Measurements from ENCODE around the gene KLHL3.

Gene KLHL3

DNA sequence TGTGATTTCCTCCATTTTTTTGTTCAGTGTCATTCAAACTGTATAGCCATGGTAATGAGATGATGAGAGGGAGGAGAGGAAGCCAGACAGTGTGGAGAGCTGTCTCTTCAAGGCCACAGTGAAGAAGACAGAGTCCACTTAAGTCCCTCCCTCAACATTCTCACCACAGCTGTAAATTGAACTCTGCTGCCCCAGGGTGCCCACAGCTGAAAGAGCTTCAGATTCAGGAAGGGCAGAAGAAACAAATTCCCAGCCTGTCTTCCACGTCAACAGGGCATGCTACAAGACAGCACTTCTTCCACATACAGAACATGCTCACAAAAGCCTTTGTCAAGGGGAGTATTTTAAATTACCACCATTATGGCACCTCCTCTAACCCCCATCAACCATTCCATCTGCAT is 100.4 kb downstream of the KLHL3 start:
- TF ChIP-seq, protein P1, sequence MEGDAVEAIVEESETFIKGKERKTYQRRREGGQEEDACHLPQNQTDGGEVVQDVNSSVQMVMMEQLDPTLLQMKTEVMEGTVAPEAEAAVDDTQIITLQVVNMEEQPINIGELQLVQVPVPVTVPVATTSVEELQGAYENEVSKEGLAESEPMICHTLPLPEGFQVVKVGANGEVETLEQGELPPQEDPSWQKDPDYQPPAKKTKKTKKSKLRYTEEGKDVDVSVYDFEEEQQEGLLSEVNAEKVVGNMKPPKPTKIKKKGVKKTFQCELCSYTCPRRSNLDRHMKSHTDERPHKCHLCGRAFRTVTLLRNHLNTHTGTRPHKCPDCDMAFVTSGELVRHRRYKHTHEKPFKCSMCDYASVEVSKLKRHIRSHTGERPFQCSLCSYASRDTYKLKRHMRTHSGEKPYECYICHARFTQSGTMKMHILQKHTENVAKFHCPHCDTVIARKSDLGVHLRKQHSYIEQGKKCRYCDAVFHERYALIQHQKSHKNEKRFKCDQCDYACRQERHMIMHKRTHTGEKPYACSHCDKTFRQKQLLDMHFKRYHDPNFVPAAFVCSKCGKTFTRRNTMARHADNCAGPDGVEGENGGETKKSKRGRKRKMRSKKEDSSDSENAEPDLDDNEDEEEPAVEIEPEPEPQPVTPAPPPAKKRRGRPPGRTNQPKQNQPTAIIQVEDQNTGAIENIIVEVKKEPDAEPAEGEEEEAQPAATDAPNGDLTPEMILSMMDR (IDR thresholded peaks at IDR 0.05; ENCODE audit: insufficient read depth, low read length, missing control alignments) = no peak
- ChIA-PET POLR2A (no interaction called here), CTCF (interaction anchor here (1.1 to 25.7 kb wide), 4 partner anchors 10 to 315 kb away, joined by 4 to 748 read pairs (median 17); partner anchors contain the start of gene KLHL3)
- no peak overlapping the region for H3K4me3 ChIP-seq (ENCODE audit: low read depth, low read length)
- no peak for DNase-seq (ENCODE audit: low read depth, low spot score)

DNA sequence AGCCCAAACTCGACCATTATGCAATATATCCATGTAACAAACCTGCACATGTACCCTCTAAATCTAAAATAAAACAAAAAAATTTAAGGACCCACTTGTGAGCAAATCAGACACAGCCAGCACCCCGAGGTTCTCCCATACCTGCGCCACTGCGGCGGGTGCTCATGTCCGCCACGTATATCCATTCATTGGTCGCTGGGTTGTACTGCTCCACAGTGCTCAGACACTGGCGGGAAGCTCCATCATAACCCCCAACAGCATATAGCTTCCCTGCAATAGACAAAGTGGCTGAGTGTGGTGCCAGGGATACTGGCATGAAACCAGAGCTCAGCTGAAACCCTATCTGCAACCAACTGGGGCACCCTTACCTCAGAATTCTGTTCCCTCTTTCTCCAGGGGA is 102.0 kb downstream of the KLHL3 start:
- ChIA-PET POLR2A (no interaction called here), CTCF (interaction anchor here (0.8 to 25.7 kb wide), 6 partner anchors 14 to 314 kb away, joined by 3 to 748 read pairs (median 8); partner anchors contain the start of gene KLHL3)
- DNase-seq (ENCODE audit: low read depth, low spot score) = no peak
- TF ChIP-seq, protein P1 (IDR thresholded peaks at IDR 0.05; ENCODE audit: insufficient read depth, low read length, missing control alignments) = no peak
- H3K4me3 ChIP-seq (ENCODE audit: low read depth, low read length) = no peak overlapping the region

DNA sequence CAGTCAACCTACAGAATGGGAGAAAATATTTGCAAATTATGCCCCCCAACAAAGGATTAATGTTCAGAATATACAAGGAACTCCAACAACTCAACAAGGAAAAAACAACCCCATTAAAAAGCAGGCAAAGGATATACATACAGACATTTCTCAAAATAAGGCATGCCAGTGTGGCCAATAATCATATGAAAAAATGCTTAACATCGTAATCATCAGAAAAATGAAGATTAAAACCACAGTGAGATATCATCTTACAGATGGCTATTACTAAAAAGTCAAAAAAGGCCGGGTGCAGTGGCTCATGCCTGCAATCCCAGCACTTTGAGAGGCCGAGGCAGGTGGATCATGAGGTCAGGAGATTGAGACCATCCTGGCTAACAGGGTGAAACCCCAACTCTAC is 103.2 kb downstream of the KLHL3 start:
- POLR2A ChIA-PET = no interaction called here
- no peak for DNase-seq (ENCODE audit: low read depth, low spot score)
- H3K4me3 ChIP-seq (ENCODE audit: low read depth, low read length) = no peak overlapping the region
- TF ChIP-seq, protein P1 (IDR thresholded peaks at IDR 0.05; ENCODE audit: insufficient read depth, low read length, missing control alignments) = no peak
- CTCF ChIA-PET = interaction anchor here (1.8 to 25.7 kb wide), 4 partner anchors 9 to 434 kb away, joined by 5 to 748 read pairs (median 42); partner anchors contain the start of gene KLHL3

DNA sequence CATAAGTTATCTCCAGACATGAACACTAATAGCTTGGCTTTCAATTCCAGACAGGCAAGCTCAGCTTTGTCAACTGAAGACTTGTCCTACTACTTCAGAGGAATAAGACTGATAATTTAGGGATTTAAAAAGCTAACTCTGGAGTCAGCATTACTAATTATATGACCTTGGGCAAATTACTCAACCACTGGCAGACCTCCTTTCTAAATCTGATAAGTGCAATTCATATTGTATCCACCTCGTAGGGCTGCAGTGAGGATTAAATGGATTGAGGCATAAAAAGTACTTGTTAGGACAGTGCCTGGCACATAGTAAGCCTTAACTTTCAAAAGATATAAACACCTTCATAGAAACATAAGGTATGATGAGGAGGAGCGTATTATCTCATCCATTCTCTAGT is 104.4 kb downstream of the KLHL3 start:
- no peak overlapping the region for H3K4me3 ChIP-seq (ENCODE audit: low read depth, low read length)
- DNase-seq (ENCODE audit: low read depth, low spot score) = no peak
- CTCF ChIA-PET = interaction anchor here (0.6 to 25.7 kb wide), 9 partner anchors 10 to 436 kb away, joined by 3 to 748 read pairs (median 12); partner anchors contain the start of gene KLHL3
- POLR2A ChIA-PET = no interaction called here
- TF ChIP-seq, protein P1 (IDR thresholded peaks at IDR 0.05; ENCODE audit: insufficient read depth, low read length, missing control alignments) = no peak

DNA sequence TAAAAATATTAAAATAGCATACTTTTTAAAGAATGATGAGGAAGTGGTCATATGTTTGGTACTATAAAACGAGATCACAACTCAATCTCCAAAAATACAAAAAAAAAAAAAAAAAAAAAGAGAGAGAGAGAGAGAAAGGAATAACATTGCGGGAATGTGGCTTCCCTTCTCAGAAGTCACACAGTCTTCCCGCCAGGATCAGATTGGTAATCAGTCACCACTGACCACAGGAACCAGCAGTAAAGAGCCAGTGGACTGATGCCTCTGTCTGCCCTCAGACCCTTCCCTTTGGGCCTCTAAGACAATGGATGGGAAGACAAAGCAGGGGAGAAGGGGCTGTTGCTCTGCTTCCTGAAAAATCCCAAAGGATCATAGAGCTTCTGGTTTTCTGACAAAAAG is 104.9 kb downstream of the KLHL3 start:
- TF ChIP-seq, protein P1 (IDR thresholded peaks at IDR 0.05; ENCODE audit: insufficient read depth, low read length, missing control alignments) = no peak
- ChIA-PET CTCF (interaction anchor here (0.6 to 25.7 kb wide), 11 partner anchors 10 to 436 kb away, joined by 3 to 748 read pairs (median 12); partner anchors contain the start of gene KLHL3), POLR2A (no interaction called here)
- no peak for DNase-seq (ENCODE audit: low read depth, low spot score)
- no peak overlapping the region for H3K4me3 ChIP-seq (ENCODE audit: low read depth, low read length)

DNA sequence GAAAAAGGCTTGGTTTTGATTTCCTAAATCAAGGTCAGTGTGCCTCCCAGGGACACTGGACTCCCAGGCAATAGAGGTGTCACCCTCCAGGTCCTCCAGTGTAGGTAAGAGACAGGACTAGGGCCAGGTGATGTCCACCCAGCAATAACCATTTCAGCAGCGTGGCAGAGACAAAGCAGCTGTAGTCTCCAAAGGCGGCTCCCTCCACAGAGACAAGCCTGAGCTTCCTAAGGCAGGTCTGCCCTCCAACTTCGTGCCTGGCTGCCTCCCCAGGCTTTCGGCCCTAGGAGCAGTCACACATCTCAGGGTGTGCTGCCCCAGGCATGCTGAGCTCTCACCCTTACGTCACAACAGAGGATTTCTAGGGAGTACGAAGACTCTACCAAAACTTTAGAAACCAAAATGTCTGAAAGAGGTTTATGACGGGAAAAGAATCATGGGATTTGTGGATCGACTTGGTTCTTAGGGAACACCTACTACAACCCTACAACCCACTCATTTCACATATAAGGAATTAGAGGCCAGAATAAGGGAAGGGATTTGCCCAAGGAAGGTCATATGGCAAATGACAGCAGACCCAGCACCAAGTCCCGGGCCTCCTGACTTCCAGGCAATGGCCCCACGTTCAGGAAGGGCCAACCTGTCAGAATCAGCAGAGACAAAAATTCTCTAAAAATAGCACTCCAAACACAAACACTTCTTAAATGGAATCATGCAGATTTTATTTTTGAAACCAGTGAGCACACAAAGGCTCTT is 105.5 kb downstream of the KLHL3 start:
- no peak overlapping the region for H3K4me3 ChIP-seq (ENCODE audit: low read depth, low read length)
- DNase-seq (ENCODE audit: low read depth, low spot score) = no peak
- POLR2A ChIA-PET = no interaction called here
- TF ChIP-seq, protein P1 (IDR thresholded peaks at IDR 0.05; ENCODE audit: insufficient read depth, low read length, missing control alignments) = no peak
- CTCF ChIA-PET = interaction anchor here (0.6 to 25.7 kb wide), 36 partner anchors 8 to 949 kb away, joined by 3 to 748 read pairs (median 6); partner anchors contain the start of genes FAM13B, KLHL3 and NME5
